Measurements from ENCODE around the gene JMJD6.

JMJD6 gene

DNA sequence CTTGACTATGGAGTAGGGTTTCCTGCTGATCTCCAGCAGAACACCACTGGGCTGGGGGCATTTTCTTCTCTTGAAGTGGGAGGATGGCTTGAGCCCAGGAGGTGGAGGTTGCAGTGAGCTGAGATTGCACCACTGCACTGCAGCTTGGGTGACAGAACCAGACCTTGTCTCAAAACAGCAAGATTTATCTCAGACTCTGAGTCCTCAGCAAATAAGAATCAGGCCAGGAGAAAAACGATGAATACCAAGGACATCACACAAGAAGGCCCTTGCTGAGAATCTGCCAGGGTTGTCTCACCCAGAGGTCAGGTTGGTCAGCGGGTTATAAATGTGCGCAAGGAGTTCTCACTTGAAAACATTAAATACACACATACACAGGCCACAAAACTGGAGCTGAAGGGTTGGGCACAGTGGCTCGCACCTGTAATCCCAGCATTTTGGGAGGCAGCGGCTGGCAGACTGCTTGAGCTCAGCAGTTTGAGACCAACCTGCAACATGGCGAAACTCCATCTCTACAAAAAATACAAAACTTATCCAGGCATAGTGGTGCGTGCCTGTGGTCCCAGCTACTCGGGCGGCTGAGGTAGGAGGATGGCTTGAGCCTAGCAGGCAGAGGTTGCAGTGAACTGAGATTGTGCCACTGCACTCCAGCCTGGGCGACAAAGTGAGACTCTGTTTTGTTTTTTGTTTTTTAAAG, 23.3 kb downstream of the JMJD6 start:
- no peaks in the 10 kb centered on the region for H3K9me3 ChIP-seq (ENCODE audit: insufficient read depth, low read depth, low read length)
- no peak overlapping the region for H3K9ac ChIP-seq (ENCODE audit: low read depth, low read length, poor library complexity, severe bottlenecking)
- no peaks in the 10 kb centered on the region for H3K9me2 ChIP-seq (replicated peaks; ENCODE audit: low read depth, low read length)
- H3F3A ChIP-seq (ENCODE audit: low read depth), result no peaks in the 10 kb centered on the region
- H3K79me2 ChIP-seq (ENCODE audit: insufficient read depth, low read length), result no peaks in the 10 kb centered on the region
- no peak overlapping the region for H2AFZ ChIP-seq (ENCODE audit: low read length)
- no peaks in the 10 kb centered on the region for H3K36me3 ChIP-seq (ENCODE audit: insufficient read depth, low read length)
- no peak for TF ChIP-seq EZH2phosphoT487 (IDR thresholded peaks at IDR 0.05; ENCODE audit: borderline replicate concordance)
- TF ChIP-seq, protein P1, sequence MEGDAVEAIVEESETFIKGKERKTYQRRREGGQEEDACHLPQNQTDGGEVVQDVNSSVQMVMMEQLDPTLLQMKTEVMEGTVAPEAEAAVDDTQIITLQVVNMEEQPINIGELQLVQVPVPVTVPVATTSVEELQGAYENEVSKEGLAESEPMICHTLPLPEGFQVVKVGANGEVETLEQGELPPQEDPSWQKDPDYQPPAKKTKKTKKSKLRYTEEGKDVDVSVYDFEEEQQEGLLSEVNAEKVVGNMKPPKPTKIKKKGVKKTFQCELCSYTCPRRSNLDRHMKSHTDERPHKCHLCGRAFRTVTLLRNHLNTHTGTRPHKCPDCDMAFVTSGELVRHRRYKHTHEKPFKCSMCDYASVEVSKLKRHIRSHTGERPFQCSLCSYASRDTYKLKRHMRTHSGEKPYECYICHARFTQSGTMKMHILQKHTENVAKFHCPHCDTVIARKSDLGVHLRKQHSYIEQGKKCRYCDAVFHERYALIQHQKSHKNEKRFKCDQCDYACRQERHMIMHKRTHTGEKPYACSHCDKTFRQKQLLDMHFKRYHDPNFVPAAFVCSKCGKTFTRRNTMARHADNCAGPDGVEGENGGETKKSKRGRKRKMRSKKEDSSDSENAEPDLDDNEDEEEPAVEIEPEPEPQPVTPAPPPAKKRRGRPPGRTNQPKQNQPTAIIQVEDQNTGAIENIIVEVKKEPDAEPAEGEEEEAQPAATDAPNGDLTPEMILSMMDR (conservative IDR thresholded peaks at IDR 0.05; ENCODE audit: low read length), result no peak
- H3K4me1 ChIP-seq (ENCODE audit: insufficient read depth, low read length, poor library complexity, severe bottlenecking), result no peaks in the 10 kb centered on the region
- H3K4me2 ChIP-seq (ENCODE audit: low read depth, low read length, poor library complexity, severe bottlenecking), result no peak overlapping the region
- H4K20me1 ChIP-seq (ENCODE audit: insufficient read depth, low read length, poor library complexity, severe bottlenecking), result no peaks in the 10 kb centered on the region
- no peak overlapping the region for H3K4me3 ChIP-seq (ENCODE audit: low read length, poor library complexity, severe bottlenecking)
- no peaks in the 10 kb centered on the region for H3K27me3 ChIP-seq (ENCODE audit: insufficient read depth, low read length, poor library complexity, severe bottlenecking)

DNA sequence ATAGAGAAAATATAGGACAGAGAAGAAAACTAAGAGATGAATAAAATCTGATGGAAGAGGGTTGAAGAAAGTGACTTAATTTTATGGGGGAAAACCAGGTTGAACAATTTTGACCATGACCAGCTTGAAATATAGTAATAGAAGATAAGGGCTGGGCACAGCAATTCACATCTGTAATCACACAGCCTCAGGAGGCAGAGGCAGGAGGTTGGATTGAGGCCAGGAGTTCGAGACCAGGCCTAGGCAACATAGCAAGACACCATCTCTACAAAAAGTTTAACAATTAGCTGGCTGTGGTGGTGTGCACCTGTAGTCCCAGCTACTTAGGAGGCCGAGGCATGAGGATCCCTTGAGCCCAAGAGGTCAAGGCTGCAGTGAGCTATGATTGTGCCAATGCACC, 24.3 kb downstream of the JMJD6 start:
- Histone ChIP-seq H3K79me2 (ENCODE audit: insufficient read depth, low read length) (no peaks in the 10 kb centered on the region), H3F3A (ENCODE audit: low read depth) (no peaks in the 10 kb centered on the region), H2AFZ (ENCODE audit: low read length) (no peak overlapping the region), H3K4me3 (ENCODE audit: low read length, poor library complexity, severe bottlenecking) (no peak overlapping the region), H3K4me2 (ENCODE audit: low read depth, low read length, poor library complexity, severe bottlenecking) (no peak overlapping the region), H3K9me2 (replicated peaks; ENCODE audit: low read depth, low read length) (no peaks in the 10 kb centered on the region), H3K36me3 (ENCODE audit: insufficient read depth, low read length) (no peaks in the 10 kb centered on the region), H3K9ac (ENCODE audit: low read depth, low read length, poor library complexity, severe bottlenecking) (no peak overlapping the region), H3K9me3 (ENCODE audit: insufficient read depth, low read depth, low read length) (no peaks in the 10 kb centered on the region), H3K4me1 (ENCODE audit: insufficient read depth, low read length, poor library complexity, severe bottlenecking) (no peaks in the 10 kb centered on the region), H4K20me1 (ENCODE audit: insufficient read depth, low read length, poor library complexity, severe bottlenecking) (no peaks in the 10 kb centered on the region), H3K27me3 (ENCODE audit: insufficient read depth, low read length, poor library complexity, severe bottlenecking) (no peaks in the 10 kb centered on the region)
- TF ChIP-seq, protein P1 (conservative IDR thresholded peaks at IDR 0.05; ENCODE audit: low read length), result no peak
- no peak for TF ChIP-seq EZH2phosphoT487 (IDR thresholded peaks at IDR 0.05; ENCODE audit: borderline replicate concordance)

DNA sequence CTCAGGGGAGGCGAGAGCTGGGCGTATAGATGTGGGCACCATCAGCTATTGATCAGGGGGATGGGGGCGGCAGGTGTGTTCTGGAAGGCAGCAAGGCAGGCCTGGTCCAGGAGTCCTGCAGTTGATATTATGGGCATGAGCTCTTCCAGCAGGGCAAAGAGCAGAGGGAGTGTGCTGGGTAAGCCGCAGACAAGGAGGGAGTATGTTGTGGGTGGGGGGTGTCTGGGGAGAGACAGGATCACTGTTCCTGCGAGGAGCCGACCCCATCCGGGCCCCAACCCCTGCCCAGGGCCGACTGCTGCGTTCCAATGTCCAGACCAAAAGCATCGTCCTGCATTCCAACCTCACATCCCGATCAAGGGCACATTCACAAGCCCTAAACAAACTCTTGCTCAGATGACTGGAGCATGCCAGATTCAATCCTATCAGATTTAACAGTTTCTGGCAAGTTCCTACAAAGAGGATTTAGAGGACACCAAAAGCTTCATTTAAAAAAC, 24.9 kb downstream of the JMJD6 start:
- H2AFZ ChIP-seq (ENCODE audit: low read length), result no peak overlapping the region
- H3K9me2 ChIP-seq (replicated peaks; ENCODE audit: low read depth, low read length), result no peaks in the 10 kb centered on the region
- H3K4me3 ChIP-seq (ENCODE audit: low read length, poor library complexity, severe bottlenecking), result no peak overlapping the region
- H3K4me1 ChIP-seq (ENCODE audit: insufficient read depth, low read length, poor library complexity, severe bottlenecking), result no peaks in the 10 kb centered on the region
- no peaks in the 10 kb centered on the region for H4K20me1 ChIP-seq (ENCODE audit: insufficient read depth, low read length, poor library complexity, severe bottlenecking)
- H3K9ac ChIP-seq (ENCODE audit: low read depth, low read length, poor library complexity, severe bottlenecking), result no peak overlapping the region
- H3K79me2 ChIP-seq (ENCODE audit: insufficient read depth, low read length), result no peaks in the 10 kb centered on the region
- H3K4me2 ChIP-seq (ENCODE audit: low read depth, low read length, poor library complexity, severe bottlenecking), result no peak overlapping the region
- no peaks in the 10 kb centered on the region for H3K36me3 ChIP-seq (ENCODE audit: insufficient read depth, low read length)
- H3K27me3 ChIP-seq (ENCODE audit: insufficient read depth, low read length, poor library complexity, severe bottlenecking), result no peaks in the 10 kb centered on the region
- TF ChIP-seq, protein P1 (conservative IDR thresholded peaks at IDR 0.05; ENCODE audit: low read length), result no peak
- TF ChIP-seq EZH2phosphoT487 (IDR thresholded peaks at IDR 0.05; ENCODE audit: borderline replicate concordance), result no peak
- no peaks in the 10 kb centered on the region for H3K9me3 ChIP-seq (ENCODE audit: insufficient read depth, low read depth, low read length)
- H3F3A ChIP-seq (ENCODE audit: low read depth), result no peaks in the 10 kb centered on the region

All from Loucy (cell line).